Mucosa of descending colon (tissue), 3 donors: ENCODE results near the gene MX1. TPM values are rescaled to one million over a fixed set of nuclear protein-coding genes. Genes with fewer than 3 reads are reported as not detected.

Source experiments
- ATAC-seq: fragments of 200-7000 bp; cut with Tn5 transposase; one replicate; pipeline ENCODE4 v1.9.1; 2020; ENCODE audit warnings: mild to moderate bottlenecking, moderate library complexity
- DNase-seq, 3 donors: peaks; one replicate each; pipeline ENCODE4 v3.0.0-alpha.2; 2020
- H3K36me3 ChIP-seq: fragments of 200-600 bp; one replicate; pipeline ENCODE4 v1.8.0; 2021; ENCODE audit warnings: low read depth, mild to moderate bottlenecking
- H3K4me1 ChIP-seq: fragments of 200-600 bp; one replicate; pipeline ENCODE4 v1.8.0; 2021; ENCODE audit warnings: low read depth, mild to moderate bottlenecking
- H3K4me3 ChIP-seq: fragments of 200-600 bp; one replicate; pipeline ENCODE4 v1.8.0; 2021; ENCODE audit warnings: mild to moderate bottlenecking
- H3K9me3 ChIP-seq: fragments of 200-600 bp; one replicate; pipeline ENCODE4 v1.8.0; 2021; ENCODE audit warnings: mild to moderate bottlenecking
- intact Hi-C, 2 donors: fragments of 100-400 bp; cut with DNase I in 1 of 2; cut with micrococcal nuclease in 1 of 2; formaldehyde crosslinking; loops; one replicate each; pipeline versions ENCODE4 v1.11.0 to v1.11.1; 2022; cut with DNase I, micrococcal nuclease
- total RNA-seq, 3 donors: library from RNA; stranded (reverse); fragmentation: NEBNext Ultra II Directional in 2 of 3; extraction: Animal tissue kit (Norgen Biotek cat#: 25700) in 2 of 3; gene quantifications; one replicate each; pipeline versions ENCODE4 v1.2.1 to v1.2.4, GENCODE V29; 2021 to 2023
- TF ChIP-seq, protein P1 (sequence below): fragments of 200-600 bp; IDR thresholded peaks from one replicate; pipeline ENCODE4 v1.8.0; 2022; ENCODE audit warnings: antibody characterized with exemption, mild to moderate bottlenecking
- donor health status: DM: no; HTN: no; CAD: no; lungs with moderate emphysema.
- donor health status: DM: no; HTN: no; CAD: no.
- donor health status: DM: no; HTN: yes; CAD: no.

Gene MX1
- total RNA-seq, 3 donors from 2014 or later: 30.7 to 78.5 (median 31.2) TPM

DNA sequence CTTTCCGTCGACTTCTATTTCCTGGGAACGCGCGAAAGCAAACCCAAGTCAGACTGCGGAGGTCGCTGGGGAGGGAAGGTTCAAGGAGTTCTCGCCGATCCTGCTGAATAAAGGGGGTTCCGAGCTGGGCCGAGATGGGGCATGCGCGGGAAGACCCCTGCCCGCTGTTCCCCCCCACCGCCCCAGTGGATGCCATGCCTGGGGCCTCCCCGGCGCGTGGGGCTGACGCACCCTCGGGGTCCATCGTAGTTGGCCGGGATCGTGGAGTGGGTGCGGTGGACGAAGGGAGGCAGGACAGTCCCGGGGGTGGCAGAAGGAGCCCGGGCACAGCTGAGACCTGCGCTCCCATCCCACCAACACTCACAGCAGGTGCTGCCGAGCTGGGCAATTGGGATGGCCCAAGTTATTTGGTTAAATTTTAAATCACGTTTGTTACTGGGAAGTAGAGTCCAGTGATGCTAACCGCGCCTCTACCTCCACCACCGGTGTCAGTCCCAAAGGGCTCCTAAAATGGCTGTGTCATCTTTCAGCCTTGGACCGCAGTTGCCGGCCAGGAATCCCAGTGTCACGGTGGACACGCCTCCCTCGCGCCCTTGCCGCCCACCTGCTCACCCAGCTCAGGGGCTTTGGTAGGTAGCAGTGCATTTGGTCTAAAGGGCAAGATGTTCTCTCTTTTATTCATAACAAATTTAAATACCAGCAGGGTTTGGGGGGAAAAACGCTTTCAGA lies 801 bp downstream of the MX1 start:
- peaks cover 11% of the 10 kb centered on the region for H3K4me1 ChIP-seq
- ATAC-seq (peak; percentile 29), DNase-seq (peak; percentile 27 to 60 (median 49))
- H3K36me3 ChIP-seq: no peaks in the 10 kb centered on the region
- TF ChIP-seq, protein P1, sequence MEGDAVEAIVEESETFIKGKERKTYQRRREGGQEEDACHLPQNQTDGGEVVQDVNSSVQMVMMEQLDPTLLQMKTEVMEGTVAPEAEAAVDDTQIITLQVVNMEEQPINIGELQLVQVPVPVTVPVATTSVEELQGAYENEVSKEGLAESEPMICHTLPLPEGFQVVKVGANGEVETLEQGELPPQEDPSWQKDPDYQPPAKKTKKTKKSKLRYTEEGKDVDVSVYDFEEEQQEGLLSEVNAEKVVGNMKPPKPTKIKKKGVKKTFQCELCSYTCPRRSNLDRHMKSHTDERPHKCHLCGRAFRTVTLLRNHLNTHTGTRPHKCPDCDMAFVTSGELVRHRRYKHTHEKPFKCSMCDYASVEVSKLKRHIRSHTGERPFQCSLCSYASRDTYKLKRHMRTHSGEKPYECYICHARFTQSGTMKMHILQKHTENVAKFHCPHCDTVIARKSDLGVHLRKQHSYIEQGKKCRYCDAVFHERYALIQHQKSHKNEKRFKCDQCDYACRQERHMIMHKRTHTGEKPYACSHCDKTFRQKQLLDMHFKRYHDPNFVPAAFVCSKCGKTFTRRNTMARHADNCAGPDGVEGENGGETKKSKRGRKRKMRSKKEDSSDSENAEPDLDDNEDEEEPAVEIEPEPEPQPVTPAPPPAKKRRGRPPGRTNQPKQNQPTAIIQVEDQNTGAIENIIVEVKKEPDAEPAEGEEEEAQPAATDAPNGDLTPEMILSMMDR: no peak
- intact Hi-C loops: no loop called here
- H3K9me3 ChIP-seq: no peaks in the 10 kb centered on the region
- peak overlapping the region; percentile 56 for H3K4me3 ChIP-seq

DNA sequence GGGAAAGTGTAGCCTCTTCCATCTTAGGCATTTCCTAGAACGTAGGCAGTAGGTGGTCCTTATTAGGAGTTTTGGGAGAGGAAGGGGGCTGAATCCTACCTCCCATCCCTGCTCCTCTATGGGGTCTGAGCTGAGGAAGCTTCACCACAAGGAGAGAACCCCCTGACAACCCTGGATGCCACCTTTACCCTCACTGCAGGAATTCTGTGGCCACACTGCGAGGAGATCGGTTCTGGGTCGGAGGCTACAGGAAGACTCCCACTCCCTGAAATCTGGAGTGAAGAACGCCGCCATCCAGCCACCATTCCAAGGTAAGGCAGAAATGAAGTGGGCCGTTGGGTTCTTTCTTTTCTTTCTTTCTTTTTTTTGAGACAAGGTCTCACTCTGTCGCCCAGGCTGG lies 1.5 kb downstream of the MX1 start:
- Histone ChIP-seq H3K4me3 (no peak overlapping the region), H3K9me3 (no peaks in the 10 kb centered on the region), H3K4me1 (peaks cover 16% of the 10 kb centered on the region), H3K36me3 (no peaks in the 10 kb centered on the region)
- intact Hi-C loops: no loop called here
- TF ChIP-seq, protein P1: no peak
- ATAC-seq: no peak
- no peak for DNase-seq

DNA sequence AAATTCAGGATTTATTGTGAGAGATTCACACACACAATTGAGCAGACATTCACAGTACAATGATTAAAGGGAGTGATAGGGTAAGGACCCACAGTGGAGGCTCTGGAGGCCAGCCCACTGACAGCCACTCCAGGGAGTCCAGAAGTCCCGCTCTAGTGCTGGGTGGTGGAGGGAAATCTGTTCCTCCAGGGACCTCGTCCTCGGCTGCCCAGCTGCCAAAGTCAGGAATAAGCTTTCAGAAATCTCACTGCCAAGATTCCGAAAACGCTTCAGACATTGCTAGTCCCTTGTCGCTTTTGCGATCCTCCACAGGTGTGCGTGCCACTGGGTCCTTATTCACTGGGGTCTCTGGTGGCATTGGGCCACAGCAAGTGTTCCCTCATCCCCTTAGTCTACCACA lies 2.3 kb downstream of the MX1 start:
- Histone ChIP-seq H3K4me3 (no peak overlapping the region), H3K4me1 (peaks cover 22% of the 10 kb centered on the region), H3K9me3 (no peaks in the 10 kb centered on the region), H3K36me3 (no peaks in the 10 kb centered on the region)
- intact Hi-C loops: no loop called here
- ATAC-seq (no peak), DNase-seq (no peak)
- TF ChIP-seq, protein P1: no peak

DNA sequence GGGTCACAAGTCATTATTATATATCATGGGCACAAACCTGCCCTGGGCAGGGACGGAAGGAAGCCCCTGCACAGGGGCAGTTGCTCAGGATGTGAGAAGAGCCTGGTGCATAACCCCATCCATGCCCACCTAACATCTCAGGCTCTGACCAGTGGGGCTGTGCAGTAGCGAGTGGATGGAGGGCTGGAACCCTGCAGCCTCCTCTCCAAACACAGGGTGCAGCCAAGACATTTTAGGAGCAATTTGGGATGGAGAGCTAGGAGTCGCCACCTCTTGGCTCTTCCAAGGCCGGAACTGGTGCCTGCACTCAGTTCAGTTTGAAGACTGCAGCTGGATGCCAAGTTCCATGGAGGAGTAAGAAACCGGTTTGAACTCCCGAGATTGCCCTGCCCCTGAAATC lies 2.8 kb downstream of the MX1 start:
- Histone ChIP-seq H3K4me3 (no peak overlapping the region), H3K9me3 (no peaks in the 10 kb centered on the region), H3K4me1 (peaks cover 23% of the 10 kb centered on the region), H3K36me3 (no peaks in the 10 kb centered on the region)
- TF ChIP-seq, protein P1: no peak
- ATAC-seq (no peak), DNase-seq (no peak)
- intact Hi-C loops: no loop called here

DNA sequence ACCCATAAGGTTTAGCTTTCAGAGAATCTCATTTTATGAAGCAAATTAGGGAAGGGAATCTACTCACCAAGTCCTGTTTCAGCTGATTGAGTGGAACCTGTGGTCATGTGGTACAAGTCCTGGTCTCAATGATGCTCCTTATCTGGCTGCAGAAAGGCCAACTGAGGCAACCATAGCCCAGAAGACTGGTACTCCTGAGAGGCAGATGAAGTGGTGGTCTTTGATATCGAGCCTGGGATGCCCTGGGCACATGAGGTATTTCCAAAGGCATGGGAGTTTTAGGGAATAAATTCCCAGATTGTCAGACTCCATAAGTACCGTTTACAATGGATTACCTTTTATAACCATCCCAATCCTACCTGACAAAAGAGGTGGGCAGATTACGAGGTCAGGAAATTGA lies 3.3 kb downstream of the MX1 start:
- peaks cover 26% of the 10 kb centered on the region for H3K4me1 ChIP-seq
- intact Hi-C loops: no loop called here
- H3K9me3 ChIP-seq: no peaks in the 10 kb centered on the region
- H3K4me3 ChIP-seq: no peak overlapping the region
- TF ChIP-seq, protein P1: no peak
- H3K36me3 ChIP-seq: no peaks in the 10 kb centered on the region
- ATAC-seq: no peak
- no peak for DNase-seq
